Measurements from ENCODE around the gene KIF19.

Gene KIF19

DNA sequence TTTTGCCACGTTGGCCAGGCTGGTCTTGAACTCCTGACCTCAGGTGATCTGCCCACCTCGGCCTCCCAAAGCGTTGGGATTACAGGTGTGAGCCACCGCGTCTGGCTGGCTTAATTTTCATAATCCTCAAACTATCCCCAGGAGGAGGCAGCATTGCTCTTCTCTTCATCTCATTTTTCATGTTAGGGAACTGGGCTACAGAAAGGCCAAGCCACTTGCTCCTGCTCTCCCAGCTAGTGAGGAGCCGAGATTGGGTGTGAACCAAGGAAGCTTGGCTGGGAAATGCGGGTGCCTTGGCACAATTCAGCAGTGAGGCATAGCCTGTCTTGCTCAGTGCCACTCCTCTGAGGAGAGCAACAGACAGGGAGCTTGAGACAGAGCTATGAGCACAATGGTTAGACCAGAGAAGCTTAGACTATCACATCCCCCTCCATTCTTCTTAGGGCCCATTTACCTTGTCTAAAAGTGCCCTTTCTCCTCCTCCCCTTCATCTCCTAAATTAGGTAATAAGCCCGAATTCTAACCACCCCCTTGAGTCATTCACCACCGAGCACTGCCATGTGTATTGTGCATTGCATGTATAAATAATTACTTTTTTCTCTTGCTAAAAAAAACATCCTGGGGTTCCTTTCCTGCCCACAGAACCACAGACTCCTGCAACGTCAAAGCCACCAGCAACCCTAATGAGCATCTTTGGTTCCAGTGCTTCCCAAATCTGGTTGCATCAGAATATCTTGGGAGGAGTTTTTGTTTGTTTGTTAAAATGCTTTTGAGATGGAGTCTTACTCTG, 20.0 kb upstream of the KIF19 start:
- in situ Hi-C loops (cut with MboI; ENCODE audit: low sequenced_read_pairs): no loop called here

DNA sequence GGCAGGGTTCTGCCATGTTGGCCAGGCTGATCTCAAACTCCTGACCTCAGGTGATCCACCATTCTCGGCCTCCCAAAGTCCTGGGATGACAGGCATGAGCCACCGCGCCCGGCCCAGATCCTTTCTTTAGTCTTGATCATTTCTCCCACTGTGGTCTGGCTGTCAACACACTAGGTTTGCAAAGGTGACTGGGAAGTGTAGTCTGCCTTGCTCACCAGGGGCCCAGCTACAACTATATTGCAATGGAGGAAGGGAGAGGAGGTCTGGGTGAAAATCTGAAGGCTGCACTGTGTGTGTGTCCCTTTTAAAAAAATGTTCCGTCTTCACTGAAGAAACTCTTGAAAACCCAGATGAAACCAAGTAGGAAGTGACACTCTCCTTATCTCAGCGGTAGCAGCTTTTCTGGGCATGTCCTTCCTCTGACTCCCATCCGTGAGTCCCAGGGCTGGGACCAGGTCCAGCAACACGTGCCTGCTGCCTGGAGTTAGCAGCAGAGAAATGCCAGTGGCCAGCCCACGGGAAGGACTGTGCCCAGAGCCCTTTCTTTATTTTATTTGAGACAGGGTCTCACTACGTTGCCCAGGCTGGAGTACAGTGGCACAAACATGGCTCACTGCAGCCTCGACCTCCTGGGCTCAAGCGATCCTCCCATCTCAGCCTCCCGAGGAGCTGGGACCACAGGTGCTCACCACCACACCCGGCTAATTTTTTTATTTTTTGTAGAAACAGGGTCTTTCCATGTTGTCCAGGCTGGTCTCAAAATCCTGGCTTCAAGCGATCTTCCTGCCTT, 17.8 kb upstream of the KIF19 start:
- in situ Hi-C loops (cut with MboI; ENCODE audit: low sequenced_read_pairs): no loop called here

DNA sequence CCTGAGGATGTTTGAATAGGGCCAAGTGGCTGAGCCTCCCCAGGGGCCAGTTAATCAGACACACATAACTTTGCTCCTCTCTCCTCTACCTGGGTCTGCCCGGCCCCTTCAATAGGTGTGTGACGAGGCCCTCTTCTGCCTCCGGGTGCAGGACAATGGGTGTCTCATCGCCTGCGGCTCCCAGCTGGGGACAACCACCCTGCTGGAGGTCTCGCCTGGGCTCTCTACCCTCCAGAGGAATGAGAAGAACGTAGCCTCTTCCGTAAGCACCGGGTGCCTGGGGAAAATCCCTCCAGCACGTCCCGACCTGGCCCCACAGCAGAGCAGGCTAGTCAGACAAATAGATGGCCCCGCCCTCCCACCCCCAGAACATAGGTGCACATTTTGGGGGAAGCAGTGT, 16.1 kb upstream of the KIF19 start:
- in situ Hi-C loops (cut with MboI; ENCODE audit: low sequenced_read_pairs): no loop called here

DNA sequence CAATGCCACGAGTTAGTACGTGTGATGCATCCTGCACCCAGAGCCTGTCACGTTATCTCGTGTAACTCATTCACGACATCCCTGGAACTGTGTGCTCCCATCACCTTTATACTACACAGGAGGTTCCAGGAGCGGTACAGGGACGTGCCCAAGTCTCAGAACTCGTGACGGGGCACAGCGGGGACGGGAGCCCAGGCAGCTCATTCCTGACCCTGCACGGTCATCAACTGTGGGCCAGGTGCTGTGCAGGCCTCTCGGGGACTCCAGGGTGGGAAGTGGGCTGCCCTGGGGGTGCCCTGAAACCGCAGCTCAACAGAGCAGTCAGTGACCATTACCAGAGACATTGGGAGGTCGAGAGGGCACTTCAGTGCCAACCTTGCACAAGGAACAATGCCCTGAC, 11.1 kb upstream of the KIF19 start:
- in situ Hi-C loops (cut with MboI; ENCODE audit: low sequenced_read_pairs): no loop called here

DNA sequence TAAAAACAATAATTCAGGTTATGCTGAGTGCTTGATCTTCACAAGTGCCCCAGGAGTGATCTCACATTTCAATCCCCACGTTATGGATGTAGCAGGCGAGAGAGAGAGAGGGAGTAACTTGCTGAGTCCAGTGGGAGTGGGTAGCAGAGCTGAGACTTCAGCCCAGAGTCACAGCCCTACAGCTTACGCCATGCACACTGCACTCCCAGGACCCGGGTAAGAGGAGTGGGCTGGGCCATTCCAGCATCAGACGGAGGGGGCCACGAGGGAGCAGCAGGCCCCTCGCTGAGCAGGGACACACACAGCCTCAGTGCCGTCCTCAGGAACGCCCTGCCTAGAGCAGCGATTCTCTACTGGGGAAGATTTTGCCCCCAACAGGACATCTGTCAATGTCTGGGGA, 9.8 kb upstream of the KIF19 start:
- in situ Hi-C loops (cut with MboI; ENCODE audit: low sequenced_read_pairs): no loop called here

DNA sequence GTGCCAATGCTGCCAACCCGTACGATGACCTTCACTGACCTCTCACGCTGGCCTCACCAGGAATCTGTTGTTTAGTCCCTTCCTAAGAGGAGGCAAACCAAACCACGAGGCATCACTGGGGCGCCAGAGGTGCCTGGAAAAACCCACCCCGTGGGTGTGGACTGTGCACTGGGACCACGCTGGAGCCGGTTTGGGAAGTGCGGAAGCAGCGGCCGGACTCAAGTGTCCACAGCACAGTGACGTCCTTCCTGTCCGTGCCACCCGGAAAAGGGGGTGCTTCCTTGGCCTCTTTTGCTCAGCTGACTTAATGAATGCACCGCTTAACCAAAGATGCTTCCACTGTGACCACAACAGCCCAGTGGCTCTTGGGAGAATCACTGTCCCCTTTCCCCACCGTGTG, 9.0 kb upstream of the KIF19 start:
- in situ Hi-C loops (cut with MboI; ENCODE audit: low sequenced_read_pairs): no loop called here

DNA sequence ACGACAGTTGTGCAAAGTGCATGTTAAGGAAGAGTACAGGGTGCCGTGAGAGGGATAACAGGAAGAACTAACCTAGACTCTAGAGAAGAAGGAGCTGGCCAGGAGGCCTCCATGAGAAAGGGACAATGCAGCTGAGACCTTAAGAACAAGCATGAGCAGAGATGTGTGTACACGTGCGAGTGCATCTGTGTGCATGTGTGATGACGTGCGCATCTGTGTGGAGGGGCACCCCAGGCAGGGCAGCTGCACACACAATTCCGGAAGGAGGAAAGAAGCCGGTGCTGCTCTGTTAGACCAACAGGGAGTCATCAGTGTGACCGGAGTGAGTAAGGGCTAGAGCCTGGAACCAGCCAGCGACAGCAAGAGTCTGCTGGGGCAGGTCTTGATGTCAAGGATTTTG, 7.6 kb upstream of the KIF19 start:
- in situ Hi-C loops (cut with MboI; ENCODE audit: low sequenced_read_pairs): no loop called here

DNA sequence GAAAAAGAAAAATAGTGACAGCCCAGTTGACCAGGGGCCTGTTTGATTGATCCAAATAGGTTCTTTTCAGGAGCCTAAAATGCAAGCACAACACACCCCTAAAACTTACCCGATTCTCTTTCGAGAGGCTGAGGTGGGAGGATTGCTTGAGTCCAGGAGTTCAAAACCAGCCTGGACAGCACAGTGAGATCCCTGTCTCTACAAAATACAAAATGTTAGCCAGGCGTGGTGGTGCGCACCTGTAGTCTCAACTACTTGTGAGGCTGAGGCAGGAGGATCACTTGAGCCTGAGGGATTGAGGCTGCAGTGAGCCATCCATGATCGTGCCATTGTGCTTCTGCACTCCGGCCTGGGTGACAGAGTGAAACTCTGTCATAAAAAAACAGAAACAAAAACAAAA, 1.5 kb upstream of the KIF19 start:
- in situ Hi-C loops (cut with MboI; ENCODE audit: low sequenced_read_pairs): no loop called here

DNA sequence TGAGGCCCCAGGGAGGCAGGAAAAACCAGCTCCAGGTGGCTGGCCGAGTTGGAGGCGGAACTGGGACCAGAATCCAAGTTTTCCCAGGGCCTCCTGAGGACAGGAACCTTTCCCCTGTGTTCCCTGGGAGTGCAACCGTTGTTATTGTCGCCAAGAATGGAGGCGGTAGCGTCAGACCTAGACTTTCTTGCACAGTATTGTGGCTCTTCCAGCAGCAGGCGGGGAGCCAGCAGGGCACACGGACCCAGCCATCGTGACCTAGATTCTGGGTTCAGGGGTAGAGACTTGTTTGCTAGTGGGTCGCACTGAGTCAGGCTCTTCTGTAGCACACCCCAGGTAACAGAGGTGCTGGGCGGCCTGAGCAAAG, 667 bp upstream of the KIF19 start:
- in situ Hi-C loops (cut with MboI; ENCODE audit: low sequenced_read_pairs): no loop called here

DNA sequence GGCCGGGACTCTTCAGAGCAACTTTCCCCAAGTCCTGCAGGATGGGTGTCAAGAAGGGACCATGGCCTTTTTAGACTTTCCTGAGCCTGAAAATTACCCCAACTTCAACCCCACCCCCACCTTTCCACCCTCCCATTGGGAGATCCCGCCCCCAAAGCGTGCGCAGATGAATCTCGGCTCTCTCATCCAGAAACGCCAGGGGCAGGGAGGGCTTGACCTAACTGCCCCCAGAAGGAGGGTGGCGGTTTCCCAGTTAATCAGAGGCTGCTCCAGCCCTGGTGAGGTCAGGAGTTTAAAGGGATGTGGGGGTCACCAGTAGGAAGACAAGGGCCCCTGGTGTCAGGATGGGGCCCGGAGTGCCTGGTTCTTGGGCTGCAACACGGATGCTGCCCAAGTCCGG, 480 bp downstream of the KIF19 start:
- in situ Hi-C loops (cut with MboI; ENCODE audit: low sequenced_read_pairs): no loop called here

DNA sequence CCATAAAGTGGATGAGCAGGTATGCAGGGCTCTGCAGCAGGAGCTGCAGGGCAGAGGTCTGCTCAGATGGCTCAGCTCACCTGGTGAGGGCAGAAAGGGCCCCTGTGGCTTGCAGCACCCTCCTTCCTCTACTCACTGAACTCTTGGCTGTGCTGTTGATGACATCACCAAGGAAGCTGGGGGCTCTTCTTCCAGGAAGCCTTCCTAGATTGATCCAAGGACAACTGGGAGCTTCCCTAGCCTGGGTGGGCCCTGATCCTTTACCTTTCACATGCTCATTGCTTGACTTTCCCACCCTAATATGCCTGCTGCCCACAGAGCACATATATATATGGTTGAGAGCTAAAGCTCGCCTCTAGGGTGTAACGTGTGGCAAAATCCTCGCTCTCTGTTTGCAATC, 2.5 kb downstream of the KIF19 start:
- in situ Hi-C loops (cut with MboI; ENCODE audit: low sequenced_read_pairs): no loop called here

DNA sequence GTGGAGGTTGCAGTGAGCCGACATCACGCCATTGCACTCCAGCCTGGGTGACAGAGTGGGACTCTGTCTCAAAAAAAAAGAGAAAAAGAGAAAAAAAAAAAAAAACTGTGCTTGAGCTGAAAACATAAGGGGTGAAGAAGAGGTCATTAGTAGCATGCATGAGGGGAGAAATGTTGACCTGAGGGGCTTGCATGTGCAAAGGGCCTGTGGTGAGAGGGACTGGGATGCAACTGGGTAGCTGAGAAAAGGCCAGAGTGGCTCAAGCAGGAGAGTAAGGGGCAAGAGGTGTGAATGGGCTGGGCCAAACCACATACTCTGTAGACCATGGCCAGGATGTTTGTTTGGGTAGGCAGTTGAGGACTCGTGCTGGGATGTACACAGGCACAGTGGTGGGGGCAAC, 3.4 kb downstream of the KIF19 start:
- in situ Hi-C loops (cut with MboI; ENCODE audit: low sequenced_read_pairs): no loop called here

DNA sequence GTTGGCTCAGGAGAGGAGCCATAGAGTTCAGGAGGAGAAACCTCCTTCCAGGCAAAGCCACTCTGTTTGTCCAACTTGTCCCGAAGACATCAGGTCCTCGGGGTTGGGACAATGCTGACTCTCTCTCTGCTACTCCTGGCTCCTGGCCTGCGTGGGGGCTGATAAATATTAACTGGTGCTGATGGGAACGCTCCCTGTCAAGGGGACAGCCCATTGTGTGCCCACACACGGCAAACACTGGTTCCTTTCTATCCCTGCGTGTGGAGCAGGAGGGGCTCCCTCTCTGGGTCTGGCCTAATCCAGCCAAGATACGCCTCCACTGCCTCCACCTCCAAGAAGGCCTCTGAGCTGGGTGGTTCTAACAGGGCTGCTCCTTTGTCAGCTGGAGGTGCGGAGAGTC, 4.4 kb downstream of the KIF19 start:
- in situ Hi-C loops (cut with MboI; ENCODE audit: low sequenced_read_pairs): no loop called here

DNA sequence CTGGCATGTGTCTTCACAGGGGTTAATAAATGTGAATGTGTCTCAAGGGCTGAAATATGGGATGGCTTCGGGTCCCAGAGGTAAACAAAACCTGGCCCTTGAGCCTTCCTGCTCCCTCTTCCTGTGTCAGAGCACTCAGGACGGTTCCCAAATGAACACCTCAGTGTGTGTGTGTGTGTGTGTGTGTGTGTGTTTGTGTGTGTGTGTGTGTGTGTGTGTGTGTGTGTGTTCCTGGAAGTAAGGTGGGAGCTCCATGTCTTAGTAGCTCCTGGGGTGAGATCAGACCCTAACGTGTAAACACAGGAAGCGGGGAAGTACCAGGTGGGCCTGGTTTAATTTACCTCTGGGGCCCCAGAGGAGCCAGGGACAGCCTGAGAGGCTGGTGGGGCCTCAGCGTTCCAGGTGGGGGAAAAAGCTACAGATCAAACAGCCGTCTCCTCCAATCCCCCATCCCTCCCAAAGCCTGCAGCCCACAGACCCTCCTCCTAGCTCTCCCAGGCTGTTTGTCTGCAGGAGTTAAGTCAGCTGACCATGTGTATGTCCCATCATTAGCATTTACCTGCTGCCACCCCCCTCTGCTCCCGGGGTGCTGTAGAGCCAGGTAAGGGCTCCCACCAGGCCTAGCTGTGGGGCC, 6.1 kb downstream of the KIF19 start:
- in situ Hi-C loops (cut with MboI; ENCODE audit: low sequenced_read_pairs): no loop called here

DNA sequence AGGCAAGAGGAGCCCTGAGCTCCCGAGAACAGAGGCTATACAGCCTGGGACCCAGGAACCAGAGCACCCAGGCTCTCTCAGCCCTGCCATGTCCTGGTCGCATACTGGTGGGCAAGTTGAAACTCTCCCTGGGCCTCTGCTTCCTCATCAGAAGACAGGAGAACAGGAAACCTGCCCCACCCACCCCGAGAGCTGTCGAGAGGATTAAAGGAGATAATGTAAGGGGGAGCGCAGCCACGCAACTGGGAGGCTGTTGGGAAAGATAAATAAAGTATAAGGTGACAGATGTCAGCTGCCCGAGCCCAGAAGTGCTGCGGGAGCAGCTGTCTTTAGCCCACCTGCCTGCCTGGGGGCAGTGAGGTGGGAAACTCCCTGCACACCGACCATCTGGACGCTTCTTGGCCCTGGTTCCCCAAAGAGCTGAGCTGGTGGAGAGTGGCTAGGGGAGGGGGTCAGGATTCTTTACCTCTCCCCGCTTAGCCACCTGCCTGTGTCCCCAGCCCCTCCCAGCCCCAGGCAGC, 6.8 kb downstream of the KIF19 start:
- in situ Hi-C loops (cut with MboI; ENCODE audit: low sequenced_read_pairs): no loop called here

DNA sequence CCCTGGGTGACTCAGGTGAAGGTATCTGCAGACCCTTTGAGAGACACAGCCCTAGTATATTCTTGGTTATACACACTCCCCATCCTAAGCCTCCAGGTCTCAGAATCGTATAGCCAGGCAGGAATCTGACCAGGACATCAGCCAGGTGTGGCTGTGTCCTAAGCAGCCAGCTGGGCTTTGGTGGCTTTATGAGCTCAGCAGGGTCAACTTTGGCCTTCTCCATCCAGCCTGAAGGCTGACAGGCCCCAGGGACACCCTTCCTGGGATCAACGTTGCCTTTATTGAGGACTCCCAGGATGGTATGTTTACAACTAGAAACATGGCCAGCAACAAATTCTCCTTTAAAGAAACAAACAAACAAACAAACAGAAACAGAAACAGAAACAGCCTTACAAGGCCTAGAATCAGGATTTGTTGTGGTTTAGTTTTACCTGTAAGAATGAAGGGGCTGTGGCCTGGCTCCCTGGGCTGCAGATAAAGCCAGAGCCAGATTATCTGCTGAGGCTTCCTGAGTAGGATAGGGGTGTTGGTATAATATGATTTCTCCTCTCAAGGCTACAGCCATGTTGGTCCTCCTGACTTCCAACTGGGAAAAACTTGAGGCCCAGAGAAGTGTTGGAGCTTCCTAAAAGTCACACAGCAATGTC, 8.5 kb downstream of the KIF19 start:
- in situ Hi-C loops (cut with MboI; ENCODE audit: low sequenced_read_pairs): no loop called here

DNA sequence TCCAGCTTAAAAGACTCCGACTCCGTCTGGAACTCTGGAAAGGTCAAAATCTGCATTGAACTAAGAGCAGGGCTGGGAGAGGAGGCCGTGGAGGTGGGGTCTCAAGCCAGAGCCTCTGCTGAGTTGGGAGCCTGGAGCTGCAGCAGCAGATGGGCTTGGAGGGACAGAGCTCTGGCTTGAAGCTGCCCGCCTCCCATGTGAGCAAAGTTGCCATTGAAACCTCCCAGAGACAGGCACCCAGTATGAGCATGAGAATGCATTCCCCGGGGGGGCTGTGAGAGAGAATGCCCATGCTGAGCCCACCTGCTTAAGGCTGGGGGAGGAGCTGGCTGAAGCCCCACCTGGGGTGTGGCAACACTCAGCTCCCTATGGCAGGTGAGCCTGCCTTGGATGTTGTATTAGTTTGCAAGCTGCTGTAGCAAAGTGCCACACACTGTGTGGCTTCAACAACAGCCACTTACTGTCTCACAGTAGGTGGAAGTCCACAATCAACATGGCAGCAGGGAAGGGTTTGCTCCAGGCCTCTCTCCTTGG, 9.6 kb downstream of the KIF19 start:
- in situ Hi-C loops (cut with MboI; ENCODE audit: low sequenced_read_pairs): no loop called here

DNA sequence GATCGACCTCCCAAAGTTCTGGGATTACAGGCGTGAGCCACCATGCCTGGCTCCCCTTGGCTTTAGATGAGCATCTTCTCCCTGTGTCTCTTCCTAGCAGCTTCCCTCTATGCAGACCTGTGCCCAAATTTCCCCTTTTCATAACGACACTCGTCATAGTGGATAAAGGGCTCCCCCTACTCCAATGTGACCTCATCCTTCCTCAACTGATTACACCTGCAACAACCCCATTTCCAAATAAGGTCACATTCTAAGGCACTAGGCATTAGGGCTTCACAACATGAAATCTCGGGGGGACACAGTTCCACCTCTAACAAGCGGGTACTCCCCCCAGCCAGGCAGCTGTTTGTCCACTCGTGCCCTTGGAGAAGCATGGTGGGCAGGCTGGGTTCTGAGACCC, 10.3 kb downstream of the KIF19 start:
- in situ Hi-C loops (cut with MboI; ENCODE audit: low sequenced_read_pairs): no loop called here

DNA sequence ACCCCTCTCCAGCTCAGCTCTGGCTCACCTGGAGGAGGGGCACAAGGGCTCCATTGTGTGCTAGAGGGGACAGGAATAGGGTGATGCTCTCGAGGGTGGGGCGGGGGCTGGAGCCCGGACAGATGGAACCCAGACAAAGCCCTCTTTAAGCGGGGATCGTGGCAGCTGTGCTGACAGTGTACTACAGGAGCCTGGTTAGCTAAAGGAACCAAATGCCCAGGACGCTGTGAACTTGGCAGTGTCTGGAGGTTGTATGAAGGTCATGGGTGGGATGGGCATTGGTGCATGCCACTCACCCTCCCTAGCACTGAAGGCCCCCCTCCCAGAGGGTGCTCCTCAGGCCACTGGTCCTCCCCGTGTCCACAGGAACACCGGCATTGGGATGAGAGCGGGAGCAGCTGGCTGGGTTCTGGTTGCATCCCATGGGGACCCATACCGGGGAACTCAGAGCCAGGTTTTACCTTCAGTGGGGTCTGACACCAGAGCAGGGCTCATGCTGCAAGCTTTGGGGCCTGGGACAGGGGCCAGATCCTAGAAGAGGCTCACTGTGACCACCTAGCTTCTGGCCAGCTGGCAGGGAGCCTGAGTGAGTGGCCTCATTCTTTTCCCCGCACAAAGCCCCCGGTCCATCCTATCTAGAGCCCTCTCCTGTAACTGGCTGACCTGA, 11.9 kb downstream of the KIF19 start:
- in situ Hi-C loops (cut with MboI; ENCODE audit: low sequenced_read_pairs): no loop called here

DNA sequence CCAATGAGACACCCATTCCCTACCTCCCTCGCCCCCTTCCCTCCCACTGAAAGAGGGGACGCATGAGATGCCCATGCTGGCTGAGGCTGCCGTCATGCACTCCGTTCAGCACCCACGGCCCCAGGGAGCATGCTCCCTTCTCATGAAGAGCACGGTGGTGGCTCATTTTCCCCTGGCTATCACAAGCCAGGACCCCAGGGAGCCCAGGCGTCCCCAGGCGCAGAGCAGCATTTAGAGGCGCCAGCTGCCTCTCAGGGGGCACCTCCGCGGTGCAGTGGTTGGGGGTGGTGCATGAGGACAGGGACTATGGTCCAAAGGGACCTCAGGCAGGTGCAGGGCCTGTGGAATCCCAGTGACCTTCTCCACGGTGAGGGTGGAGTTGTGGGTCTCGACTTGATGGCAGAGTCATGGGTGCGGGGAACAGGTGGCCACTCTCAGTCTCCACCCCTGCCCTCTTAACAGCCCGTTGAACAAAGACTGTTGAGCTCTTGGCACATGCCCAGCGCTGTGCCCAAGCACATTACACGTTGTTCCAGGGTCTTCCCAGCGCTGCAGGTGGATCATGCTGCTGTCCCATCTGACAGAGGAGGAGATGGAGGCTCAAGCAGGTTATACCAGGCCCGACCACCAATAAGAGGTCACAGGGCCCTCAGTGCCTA, 13.6 kb downstream of the KIF19 start:
- in situ Hi-C loops (cut with MboI; ENCODE audit: low sequenced_read_pairs): no loop called here
